Measurements from ENCODE around the gene PITPNC1.
"Not testable (repeated sequence)": the region's sequence is repeated elsewhere in the genome, so short reads cannot be mapped to it uniquely, and the experiment has no call there.

PITPNC1 gene

DNA sequence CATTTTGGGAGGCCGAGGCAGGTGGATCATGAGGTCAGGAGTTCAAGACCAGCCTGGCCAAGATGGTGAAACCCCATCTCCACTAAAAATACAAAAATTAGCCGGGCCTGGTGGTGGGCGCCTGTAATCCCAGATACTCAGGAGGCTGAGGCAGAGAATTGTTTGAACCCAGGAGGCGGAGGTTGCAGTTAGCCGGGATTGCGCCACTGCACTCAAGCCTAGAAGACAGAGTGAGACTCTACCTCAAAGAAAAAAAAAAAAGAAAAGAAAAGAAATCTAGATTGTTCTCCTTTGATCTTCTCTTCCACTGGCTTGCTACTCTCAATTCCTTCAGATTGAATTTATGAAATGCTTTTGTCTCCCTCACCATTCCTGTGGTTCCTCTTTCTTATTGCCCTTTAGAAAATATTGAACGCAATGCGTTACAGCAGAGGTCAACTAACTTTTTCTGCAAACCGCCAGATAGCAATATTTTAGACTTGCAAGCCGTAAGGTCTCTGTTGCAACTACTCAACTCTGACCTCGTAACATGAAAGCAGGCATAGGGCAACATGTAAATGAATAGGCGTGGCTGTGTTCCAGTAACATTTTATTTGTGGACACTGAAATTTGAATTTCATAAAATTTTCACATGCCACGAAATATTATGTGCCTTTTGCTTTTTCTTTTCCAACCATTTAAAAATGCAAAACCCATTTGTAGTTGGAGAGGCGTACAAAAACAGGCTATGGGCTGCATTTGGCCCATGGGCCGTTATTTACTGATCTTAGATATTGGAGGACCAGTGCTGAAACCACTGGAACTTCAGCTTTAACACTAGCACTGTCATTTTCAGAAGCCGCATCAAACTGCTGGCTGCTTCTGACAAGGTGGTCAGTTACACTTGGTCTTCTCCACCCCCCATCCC is 24.8 kb downstream of the PITPNC1 start:
- no peak for FAIRE-seq

DNA sequence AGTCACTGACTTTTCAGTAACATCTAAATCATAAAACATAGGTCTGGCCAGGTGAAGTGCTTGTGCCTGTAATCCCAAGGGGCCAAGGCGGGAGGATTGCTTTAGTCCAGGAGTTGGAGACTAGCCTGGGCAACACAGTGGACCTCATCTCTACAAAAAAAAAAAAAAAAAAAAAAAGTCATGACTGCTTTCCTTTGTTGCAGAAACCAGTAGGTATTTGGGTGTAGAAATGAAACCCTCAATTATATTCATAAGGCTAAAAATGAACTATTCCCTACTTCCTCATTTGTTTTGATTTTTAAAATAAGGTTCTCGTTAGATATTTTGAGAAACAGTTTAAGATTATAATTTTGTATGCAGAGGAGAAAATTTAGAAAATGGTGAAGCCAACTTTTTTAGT is 26.0 kb downstream of the PITPNC1 start:
- no peak for FAIRE-seq

DNA sequence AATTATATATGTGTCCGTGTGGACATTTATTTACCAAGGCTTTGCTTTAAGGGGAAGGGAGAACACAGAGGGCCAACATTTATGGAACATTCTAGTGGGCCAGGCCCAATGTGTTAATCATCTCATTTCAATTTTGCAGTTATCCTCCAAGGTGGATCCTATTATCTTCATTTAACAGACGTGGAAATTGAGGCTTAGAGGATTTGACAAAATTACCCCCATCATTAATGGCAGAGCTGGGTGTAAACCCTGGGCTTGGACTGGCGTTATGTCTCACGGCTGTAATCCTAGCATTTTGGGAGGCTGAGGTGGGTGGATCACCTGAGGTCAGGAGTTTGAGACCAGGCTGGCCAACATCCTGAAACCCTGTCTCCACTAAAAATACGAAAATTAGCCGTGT is 26.4 kb downstream of the PITPNC1 start:
- FAIRE-seq: no peak

DNA sequence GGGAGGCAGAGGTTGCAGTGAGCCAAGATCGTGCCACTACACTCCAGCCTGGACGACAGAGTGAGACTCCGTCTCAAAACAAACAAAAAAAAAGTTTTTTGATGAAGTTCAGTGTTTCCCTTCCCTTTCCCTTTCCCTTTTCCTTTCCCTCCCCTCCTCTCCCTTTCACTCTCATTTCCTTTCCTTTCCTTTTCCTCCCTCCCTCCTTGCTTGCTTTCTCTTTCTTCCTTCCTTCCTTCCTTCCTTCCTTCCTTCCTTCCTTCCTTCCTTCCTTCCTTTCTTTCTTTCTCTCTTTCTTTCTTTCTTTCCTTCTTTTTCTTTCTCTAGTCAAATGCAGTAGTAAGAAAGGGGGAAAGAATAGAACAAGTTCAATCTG is 31.4 kb downstream of the PITPNC1 start:
- FAIRE-seq: not testable (repeated sequence)

DNA sequence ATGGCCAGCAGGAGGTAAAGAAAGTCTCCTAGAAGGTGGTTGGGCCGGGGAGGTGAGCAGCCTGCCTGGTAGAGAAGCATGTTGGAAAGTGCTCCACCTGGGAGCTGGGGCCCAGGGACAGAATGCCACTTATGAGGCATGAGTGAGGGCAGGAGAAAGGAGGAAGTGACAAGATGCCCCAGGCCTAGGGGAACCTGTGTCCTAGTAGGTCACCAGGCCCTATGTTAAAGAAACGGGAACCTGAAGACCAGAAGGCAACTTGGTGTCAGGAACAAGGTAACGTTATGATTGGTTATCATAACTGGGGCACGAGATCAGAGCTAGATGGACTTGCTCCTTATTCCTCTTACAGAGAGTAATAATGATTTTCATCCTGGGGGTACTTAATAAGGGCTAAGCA is 34.3 kb downstream of the PITPNC1 start:
- no peak for FAIRE-seq

DNA sequence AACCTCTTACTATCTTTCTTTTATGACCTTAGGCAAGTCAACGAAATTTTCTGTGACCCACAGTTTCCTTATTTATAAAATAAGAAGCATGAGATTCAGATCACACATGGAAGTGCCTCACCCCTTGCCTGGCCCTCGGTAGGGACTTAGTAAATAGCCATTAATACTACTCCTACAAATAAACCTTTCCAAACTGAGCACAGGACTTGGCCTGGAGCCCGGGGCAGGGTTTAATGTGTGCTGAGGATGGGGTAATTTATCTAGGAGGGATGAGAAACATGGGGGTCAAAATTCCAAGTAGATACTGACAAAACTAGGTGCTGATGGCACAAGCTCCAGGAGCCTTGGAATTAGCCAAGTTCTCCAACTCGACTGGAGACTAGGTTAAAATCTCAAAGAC is 35.0 kb downstream of the PITPNC1 start:
- no peak for FAIRE-seq

DNA sequence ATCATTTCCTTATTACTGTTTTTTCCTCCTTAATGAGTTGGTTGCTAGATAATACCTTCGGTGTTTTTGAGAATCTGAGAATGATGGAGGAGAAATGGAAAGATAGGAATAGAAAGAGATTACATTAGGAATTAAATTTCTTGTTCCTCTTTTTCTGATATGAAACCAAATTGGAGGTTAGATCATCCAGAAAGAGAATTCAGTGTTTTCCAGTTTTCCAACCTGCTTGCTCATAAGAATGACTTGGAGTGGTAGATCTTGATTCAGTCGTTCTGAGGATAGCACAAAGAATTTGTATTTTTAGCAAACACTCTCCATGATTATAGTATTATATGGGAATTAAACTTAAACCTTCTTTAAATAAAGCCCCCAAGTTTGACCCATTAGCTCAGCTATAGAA is 35.9 kb downstream of the PITPNC1 start:
- no peak for FAIRE-seq

DNA sequence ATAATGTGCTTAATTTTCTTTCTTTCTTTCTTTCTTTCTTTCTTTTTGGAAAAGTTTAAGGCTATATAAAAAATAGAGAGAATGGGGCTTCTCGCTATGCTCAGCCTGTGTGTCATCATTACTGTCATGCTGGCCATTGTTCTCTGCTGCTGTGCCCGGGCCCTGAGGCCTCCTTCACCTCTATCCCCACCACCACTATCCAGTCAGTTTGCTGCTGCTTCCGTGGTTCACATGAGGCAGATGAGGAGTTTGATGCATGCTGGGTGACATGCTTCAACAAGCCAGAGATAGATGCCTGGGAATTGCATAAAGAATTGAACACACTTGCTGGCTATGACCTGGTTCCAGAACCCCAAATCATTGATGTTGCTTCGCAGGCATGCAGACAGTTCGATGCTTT is 36.3 kb downstream of the PITPNC1 start:
- no peak for FAIRE-seq

DNA sequence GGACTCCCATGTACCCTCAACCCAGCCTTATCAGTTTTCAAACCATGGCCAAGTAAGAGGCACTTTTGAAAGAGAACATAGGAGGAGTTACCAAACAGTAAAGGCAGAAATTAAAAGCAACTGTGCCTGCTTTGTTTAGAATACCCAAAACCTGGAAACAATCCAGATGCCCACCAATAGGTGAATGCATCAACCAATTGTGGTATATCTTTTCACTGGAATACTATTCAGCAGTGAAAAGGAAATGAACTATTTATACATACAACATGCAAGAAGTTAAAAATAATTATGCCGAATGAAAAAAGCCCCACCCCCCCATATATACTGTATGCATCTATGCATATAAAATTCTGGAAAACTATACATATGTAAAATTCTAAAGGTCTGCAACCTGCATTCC is 37.0 kb downstream of the PITPNC1 start:
- FAIRE-seq: no peak

DNA sequence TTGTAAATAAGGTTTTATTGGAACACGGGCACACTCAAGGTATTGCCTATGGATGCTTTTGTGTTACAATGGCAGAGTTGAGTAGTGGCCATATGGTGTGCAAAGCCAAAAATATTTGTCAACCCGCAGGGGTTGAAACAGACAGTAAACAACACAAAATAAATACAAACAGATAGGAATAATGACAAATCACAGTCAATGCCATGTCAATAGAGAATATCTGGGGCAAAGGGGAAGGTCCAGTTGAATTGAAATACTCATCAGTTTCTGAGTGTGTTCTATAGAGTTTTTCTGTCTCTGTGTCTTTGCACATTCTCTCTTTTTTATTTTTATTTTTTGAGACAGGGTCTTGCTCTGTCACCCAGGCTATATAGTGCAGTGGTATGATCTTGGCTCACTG is 37.5 kb downstream of the PITPNC1 start:
- no peak for FAIRE-seq

DNA sequence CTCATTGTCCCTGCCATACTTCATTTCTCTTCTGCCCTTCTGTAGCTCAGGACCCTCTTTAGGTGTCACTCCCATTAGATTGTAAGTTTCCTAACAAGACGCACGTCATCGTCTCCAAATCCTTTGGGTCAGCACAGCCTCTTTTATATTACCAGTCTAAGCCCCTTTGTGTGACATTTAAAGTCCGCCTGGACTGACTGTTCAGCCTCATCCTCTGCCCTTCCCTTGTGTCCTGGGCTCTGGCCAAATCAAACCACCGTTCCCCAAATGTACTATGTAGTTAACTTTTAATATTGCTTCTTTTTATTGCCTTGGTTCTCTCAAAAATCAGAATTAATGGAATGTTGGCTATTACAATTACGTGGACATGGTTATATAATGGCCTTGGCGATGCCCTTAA is 38.2 kb downstream of the PITPNC1 start:
- no peak for FAIRE-seq

DNA sequence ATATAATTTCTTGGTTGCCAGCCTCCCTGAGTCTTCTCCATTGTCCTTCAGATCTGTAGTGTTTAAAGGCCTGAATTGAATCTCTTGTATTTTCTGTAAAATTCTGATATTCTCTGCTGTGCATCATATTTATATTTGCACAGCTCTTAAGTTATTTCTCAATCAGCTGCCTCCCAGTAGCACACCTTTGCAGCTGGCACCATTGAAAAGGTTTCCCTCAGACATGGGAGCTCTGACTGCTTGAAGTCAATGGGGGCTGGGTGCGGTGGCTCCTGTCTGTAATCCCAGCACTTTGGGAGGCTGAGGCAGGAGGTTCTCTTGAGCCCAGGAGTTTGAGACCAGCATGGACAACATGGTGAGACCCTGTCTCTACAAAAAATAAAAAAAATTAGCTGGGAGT is 40.4 kb downstream of the PITPNC1 start:
- FAIRE-seq: no peak

DNA sequence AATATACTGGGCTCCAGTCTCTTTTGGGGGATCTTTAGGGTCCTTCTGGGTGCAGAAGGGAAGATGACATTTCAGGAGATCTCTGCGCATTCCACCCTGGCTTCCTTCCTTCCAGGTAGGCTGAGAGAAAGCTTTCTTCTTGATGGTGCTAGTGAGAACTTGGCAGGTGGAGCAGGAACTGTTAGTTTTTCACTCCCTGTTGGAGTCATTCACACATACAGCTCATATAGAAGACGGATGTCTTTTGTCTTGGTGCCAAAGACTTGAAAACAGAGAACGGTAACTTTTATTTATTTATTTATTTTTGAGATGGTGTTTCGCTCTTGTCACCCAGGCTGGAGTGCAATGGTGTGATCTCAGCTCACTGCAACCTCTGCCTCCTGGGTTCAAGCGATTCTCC is 43.9 kb downstream of the PITPNC1 start:
- FAIRE-seq: no peak

DNA sequence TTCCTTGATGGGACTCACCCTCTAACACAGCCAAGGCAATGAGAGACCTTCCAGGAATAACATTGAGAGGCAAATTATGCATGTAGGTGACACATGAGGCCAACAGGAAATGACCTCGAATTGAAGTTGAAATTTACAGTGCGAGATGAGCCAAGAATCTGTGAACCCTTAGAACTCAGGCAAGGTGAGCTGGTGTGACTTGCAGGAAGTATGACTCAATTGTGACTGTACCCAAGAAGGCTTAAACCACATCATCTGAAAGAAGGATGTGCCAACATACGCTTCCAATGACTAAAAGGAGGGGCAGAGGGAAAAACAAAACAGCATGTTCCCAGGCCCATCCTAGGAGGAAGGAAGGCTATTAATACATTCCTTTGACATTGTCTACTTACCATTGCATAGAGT is 44.8 kb downstream of the PITPNC1 start:
- no peak for FAIRE-seq

DNA sequence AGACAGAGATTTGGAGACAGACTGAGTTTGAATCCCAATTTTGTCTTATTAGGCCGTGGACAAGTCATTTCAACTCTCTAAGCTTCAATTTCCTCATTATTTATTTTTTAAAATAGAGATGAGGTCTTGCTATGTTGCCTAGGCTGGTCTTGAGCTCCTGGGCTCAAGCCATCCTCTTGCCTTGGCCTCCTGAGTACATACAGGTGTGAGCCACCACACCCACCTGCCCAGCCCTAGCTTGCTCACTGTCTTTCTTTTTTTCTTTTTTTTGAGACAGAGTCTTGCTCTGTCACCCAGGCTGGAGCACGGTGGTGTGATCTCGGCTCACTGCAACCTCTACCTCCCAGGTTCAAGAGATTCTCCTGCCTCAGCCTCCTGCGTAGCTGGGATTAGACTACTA is 45.2 kb downstream of the PITPNC1 start:
- not testable (repeated sequence) for FAIRE-seq

DNA sequence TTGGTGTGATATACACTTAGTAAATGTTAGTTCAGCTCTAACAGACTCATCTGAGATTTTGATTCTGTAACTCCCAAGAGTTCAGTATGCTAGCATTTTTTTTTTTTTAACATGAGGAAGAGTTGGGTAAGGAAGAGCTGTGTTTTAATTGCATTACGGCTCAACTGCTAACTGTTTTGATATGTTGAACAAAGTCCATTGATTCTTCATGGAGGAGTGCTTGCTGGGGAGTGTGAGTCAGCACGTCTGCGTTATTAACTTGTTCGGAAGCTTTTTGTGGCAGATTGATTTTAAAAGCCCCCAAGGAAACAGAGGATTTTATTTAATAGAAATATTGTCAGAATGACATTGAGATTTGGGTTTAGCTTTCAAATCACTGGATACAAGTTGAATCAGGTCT is 45.8 kb downstream of the PITPNC1 start:
- FAIRE-seq: no peak

DNA sequence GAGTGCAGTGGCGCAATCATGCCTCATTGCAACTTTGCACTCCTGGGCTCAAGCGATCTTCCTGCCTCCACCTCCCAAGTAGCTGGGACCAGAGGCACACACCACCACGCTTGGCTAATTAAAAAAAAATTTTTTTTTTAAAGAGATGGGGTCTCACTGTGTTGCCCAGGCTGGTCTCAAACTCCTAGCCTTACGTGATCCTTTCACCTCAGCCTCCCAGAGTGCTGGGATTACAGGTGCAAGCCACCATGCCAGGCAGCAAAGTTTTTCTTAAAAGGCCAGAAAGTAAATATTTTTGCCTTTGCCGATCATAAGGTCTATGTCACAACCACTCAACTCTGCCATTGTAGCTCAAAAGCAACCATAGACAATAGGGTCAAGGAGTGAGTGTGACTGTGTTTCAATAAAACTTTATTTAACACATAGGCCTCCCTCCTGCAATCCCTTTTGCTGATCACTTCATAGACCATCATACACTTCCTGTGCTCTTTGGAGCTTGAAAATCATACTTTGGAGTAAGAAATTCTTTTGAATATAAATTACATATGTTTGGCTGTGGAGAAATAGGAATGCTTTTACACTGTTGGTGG is 48.6 kb downstream of the PITPNC1 start:
- FAIRE-seq: no peak

DNA sequence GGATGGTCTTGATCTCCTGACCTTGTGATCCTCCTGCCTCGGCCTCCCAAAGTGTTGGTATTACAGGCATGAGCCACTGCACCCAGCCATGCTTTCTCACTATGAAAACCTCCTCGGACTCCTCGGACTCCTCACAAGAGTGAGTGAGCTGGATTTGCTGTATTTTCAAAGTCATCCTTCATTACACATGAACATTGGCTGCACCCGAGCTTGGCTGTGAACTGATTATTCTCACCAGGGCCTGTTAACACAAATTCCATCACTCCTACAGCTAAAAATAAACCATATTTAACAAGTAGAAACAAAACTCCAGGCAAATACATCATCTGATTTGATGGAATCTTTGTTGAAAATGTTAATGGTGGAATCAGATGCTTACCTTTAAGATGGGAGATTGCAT is 50.3 kb downstream of the PITPNC1 start:
- FAIRE-seq: no peak

DNA sequence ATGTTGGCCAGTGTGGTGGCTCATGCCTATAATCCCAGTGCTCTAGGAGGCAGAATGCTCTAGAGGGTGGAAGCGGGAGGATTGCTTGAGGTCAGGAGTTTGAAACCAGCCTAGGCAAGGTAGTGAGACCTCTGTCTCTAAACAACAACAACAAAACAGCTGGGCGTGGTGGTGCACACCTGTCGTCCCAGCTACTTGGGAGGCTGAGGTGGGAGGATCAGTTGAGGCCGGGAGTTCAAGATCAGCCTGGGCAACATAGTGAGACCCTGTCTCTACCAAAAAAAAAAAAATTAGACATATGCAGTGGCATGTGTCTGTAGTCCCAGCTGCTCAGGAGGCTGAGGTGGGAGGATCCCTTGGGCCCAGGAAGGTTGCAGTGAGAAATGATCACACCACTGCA is 53.4 kb downstream of the PITPNC1 start:
- FAIRE-seq: not testable (repeated sequence)

DNA sequence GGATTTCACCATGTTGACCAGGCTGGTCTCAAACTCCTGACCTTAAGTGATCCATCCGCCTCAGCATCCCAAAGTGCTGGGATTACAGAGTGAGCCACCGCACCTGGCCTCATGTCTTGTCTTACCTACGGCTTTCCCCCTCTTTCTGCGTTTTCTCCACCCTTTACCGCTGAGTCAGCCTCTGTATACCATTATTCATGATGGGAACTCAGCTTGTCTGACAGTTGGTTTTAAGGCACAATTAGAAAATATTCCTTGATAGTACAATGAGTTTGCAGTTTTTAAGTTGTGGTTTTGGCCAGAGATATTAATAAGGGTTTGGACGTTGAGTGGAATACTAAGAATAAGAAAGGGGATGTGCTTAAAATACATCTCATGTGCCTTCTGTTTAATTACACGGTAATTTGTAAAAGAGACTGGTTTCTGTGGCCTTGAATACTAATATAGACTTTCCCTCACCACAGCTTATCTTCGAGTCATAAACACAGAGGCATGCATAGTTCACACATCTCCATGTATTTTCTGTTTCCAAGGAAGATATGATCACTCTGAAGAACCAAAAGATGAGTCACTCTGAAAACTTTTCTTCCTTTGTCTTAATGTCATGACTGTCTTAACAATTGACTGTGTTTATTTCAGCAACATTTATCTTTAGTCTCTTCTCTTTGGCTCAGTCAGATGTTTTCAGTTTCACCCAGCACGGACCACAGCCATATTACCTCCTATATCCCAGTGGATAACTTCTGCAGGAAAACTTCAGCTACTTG is 54.4 kb downstream of the PITPNC1 start:
- no peak for FAIRE-seq

DNA sequence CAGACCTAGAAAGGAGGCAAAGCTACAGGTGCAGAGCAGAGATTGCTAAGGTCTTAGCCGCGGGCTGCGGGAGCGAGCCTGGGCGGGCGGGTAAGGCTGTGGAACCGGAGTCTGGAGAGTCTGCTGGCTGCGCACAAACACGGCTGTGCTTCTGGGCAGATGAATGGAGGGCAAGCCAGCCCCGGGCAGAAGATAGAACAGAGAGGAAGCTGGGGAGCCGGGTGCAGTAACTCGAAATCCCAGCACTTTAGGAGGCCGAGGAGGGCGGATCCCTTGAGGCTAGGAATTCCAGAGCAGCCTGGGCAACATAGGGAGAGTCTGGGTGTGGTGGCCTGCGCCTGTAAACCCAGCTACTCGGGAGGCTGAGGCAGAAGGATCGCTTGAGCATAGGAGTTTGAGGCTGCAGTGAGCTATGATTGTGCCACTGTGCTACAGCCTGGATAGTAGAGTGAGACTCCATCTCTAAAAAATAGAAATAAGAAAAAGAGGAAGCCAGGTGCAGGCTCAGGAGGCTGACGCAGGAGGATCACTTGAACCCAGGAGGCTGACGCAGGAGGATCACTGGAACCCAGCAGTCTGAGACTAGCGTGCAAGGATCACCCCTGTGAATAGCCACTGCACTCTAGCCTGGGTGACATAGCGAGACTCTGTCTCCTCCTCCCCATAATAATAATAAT is 56.3 kb downstream of the PITPNC1 start:
- no peak for FAIRE-seq

DNA sequence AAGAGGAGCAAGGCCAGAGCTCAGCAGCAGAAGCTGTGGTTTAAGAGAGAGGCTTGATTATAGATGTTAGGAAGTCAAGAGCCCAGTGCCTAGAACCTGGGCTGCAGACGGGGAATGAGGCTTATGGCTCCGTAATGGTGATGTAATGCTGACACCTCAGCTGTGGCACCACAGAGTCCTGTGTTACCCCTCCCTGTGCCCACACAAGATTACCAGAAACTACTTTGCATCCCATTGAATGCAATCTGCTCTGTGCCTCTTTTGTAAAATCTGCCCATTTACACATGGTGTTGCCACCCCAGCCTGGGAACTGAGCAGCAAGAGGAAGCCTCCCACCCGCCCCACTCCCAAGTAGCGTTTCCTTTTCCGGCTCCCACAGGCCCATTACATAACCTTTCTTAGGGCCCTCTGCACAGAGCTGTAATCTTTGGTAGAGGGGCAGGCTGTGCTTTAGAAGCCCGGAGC is 57.0 kb downstream of the PITPNC1 start:
- no peak for FAIRE-seq

DNA sequence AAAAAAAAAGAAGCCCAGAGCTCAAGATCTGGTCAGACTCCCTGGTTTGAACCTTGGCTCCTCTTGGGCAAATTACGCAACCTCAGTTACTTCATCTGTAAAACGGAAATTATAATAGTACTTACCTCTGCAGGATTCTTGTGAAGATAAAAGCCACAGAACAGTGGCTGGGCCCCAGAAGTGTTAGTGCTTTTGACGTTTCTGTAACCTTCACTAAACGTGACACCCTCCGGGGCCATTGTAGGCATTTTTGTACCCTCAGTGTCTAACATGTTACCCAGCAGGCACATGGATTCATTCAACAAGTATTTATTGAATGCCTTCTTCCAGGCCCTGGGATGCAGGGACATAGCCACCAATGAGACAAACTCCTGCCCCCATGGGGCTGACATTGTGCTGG is 58.0 kb downstream of the PITPNC1 start:
- no peak for FAIRE-seq

All from TTC549 (cell line).